Inflammatory macrophage (primary cell): ENCODE results near the gene PRH1.

Experiments
- DNase-seq, 2 donors: peaks; one replicate each; pipeline ENCODE4 v3.0.0-alpha.2; 2020 to 2022

The PRH1 gene

DNA sequence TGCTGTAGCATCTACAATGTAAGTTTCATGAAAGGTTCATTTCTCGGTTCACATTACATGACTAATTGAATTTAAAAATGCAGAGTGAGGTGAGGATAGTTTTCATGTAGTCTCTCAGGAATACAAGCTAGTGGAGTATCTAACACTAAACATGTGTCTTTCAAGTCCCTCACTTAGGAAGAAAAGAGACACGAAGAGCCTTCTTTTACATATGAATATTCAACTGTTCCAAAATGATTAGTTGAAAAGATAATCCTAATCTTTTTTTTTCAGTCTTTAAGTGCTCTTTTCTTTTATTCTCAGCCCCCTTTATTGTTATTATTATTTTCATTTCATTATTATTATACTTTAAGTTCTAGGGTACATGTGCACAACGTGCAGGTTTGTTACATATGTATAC lies 45.6 kb downstream of the PRH1 start:
- no peak for DNase-seq
